NCI-H345 (cell line): ENCODE measurements around the gene RNF135.
"Not testable (repeated sequence)": the region's sequence is repeated elsewhere in the genome, so short reads cannot be mapped to it uniquely, and the experiment has no call there.

Source experiments
- DNase-seq: peaks from one replicate; lab custom pipeline; 2025; lab: John Stamatoyannopoulos, UW

The RNF135 gene

GRCh38 chr17:31003225-31003866 is 32.5 kb downstream of the RNF135 start:
- DNase-seq, result no peak

- DNase-seq, result no peak
Measured at GRCh38 chr17:31004160-31004559, 33.3 kb downstream of the RNF135 start.

- no peak for DNase-seq
Measured at GRCh38 chr17:31007695-31008373, 37.0 kb downstream of the RNF135 start.

- DNase-seq, result peak; percentile 46
Measured at GRCh38 chr17:31008374-31009041, 37.7 kb downstream of the RNF135 start.

- DNase-seq, result not testable (repeated sequence)
Measured at GRCh38 chr17:31009042-31009702, 38.3 kb downstream of the RNF135 start.

GRCh38 chr17:31010014-31010413 is 39.2 kb downstream of the RNF135 start:
- not testable (repeated sequence) for DNase-seq

- DNase-seq, result no peak
Measured at GRCh38 chr17:31013844-31014243, 43.0 kb downstream of the RNF135 start.

GRCh38 chr17:31015639-31016038 is 44.8 kb downstream of the RNF135 start:
- DNase-seq, result no peak

GRCh38 chr17:31019004-31019403 is 48.2 kb downstream of the RNF135 start:
- DNase-seq, result no peak

GRCh38 chr17:31023171-31023570 is 52.3 kb downstream of the RNF135 start:
- not testable (repeated sequence) for DNase-seq

- DNase-seq, result no peak
Measured at GRCh38 chr17:31031841-31032240, 61.0 kb downstream of the RNF135 start.

GRCh38 chr17:31035611-31036010 is 64.8 kb downstream of the RNF135 start:
- DNase-seq, result not testable (repeated sequence)

- not testable (repeated sequence) for DNase-seq
Measured at GRCh38 chr17:31040837-31041236, 70.0 kb downstream of the RNF135 start.

GRCh38 chr17:31042378-31042777 is 71.5 kb downstream of the RNF135 start:
- DNase-seq, result not testable (repeated sequence)

GRCh38 chr17:31046856-31047425 is 76.1 kb downstream of the RNF135 start:
- not testable (repeated sequence) for DNase-seq

GRCh38 chr17:31048142-31048541 is 77.3 kb downstream of the RNF135 start:
- DNase-seq, result no peak

GRCh38 chr17:31048780-31049179 is 77.9 kb downstream of the RNF135 start:
- DNase-seq, result no peak
